GM12892 (cell line): Measurements from ENCODE around the gene CAPN11.
A peak's percentile ranks its signal among the peaks of the same experiment; 100 is the strongest.

ENCODE experiments used
- POLR2AphosphoS5 ChIP-seq: IDR thresholded peaks from 2 replicates; pipeline ENCODE4 v1.6.1; 2011; ENCODE audit warnings: low read depth, low read length, control low read depth
- TAF1 ChIP-seq: IDR thresholded peaks from 2 replicates; pipeline ENCODE4 v1.6.1; 2011; ENCODE audit warnings: low read depth, mild to moderate bottlenecking, control low read depth, low read length, borderline replicate concordance

DNA sequence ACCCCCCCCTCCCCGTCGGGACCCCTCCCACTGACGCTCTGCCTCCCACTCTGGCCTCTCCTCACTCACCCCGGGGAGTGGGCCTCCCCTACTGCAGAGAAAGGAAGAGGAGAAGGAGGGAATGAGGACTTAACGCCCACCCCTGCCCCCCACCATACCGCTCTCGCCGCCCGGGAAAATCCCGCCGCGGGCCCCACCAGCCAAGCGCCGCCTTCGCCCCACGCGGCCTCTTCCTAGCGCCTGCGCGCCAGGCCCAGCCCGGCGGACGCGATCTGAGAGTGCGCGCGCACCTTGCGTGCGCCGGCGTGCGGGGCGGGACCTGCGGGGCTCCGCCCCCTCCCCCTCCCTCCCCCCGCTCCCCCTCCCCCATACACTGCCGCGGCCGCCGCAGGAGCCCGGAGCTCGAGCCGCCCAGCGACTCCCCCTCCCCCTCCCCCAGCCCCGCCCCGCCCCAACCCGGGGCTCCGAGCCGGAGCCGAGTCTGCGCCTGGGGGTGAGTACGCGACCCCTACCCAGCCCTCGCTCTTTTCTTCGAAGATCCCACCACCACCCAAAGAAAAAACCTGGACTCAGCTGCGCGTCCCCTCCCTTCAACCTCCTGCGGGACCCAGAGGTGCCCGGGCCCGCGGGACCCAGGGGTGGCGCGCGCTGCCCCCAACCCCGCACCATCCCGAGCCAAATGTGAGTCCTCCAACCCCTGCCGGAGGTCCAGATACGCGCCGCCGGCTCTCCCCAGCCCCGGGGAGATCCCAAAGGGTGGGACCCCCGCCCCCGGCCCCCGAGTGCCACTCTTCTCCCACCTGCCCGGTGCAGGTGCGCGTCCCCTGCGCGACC lies 31.2 kb upstream of the CAPN11 start, which contains the start of the genes MRPL14 and TMEM63B:
- TF ChIP-seq POLR2AphosphoS5, result peak; percentile 60; the same call in 1 of the 2 replicates
- TF ChIP-seq TAF1, result peak; percentile 40; the same call in 1 of the 2 replicates
